Activated CD4-positive, CD25-positive, alpha-beta regulatory T cell treated with anti-CD3 and anti-CD28 coated beads, Interleukin-2, amount 50 U/mL, for 72 hours (primary cell): ENCODE results near the gene KXD1.
"Not testable (repeated sequence)": the region's sequence is repeated elsewhere in the genome, so short reads cannot be mapped to it uniquely, and the experiment has no call there.

Experiments used
- DNase-seq: peaks from one replicate; pipeline ENCODE4 v3.0.0; 2021

Gene KXD1

DNA sequence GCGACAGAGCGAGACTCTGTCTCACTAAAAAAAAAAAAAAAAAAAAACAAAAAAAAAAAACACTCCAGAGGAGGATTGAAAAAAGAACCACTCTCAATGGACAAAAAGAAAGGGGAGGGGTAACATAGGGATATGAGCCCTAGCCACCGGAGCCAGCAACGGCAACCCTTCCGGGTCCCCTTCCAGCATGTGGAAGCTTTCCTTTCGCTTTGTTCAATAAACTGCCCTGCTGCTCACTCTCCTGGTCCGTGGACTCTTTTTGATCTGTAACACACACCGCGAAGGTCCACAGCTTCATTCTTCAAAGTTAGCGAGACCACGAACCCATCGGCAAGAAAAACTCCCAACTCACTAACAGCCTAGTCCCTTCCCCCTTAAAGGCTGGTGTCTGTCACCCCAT lies 29.9 kb downstream of the KXD1 start:
- DNase-seq, result no peak

GRCh38 chr19:18587962-18588610 lies 30.4 kb downstream of the KXD1 start:
- DNase-seq, result no peak

GRCh38 chr19:18588611-18589379 lies 31.1 kb downstream of the KXD1 start, which contains the start of gene REX1BD:
TSS of gene REX1BD (plus strand) at chr19:18588798. CDS start at chr19:18588802, 4 bp downstream.
- peak; percentile 86 for DNase-seq

DNA sequence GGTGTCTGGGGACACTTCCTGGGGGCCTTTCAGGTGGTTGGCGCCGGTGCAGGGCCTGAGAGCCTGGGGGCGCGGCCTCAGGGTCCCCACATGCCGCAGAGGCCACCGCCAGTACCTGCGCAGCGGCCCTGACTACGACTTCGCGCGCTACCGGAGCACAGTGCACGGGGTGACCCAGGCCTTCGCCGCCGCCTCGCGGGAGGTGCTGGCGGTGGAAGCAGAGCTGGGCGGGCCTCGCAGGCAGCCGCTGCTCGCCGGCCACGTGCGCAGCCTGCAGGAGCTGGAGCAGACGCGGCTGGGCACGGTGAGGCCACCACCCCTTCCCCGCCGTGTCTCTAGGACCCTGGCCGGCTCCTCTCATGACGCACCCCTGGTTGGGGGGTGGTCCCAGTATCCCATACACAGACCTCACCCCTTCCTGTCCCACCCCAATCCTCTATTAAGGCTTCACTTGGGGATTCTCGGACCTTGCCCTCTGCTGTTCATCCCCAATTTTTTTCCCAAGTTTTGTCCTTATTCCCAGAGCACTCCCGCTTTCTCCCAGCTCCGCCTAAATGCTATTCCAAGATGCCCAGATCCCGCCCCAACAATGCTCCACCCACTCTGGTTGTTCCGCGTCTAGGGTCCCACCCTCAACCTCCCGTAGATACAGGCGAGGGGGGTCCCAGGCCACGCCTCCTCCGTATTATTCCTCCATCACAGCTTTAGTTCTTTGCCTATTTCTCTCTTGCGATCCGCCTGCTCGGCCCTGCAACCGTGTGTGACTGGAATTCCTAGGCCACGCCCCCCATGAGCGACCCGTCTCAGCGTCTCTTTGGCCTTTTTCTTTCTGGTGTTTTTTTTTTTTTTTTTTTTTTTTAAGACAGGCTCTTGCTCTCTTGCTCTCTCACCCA lies 32.0 kb downstream of the KXD1 start:
- DNase-seq, result peak; percentile 73

GRCh38 chr19:18590273-18591272 lies 32.9 kb downstream of the KXD1 start:
- no peak for DNase-seq

DNA sequence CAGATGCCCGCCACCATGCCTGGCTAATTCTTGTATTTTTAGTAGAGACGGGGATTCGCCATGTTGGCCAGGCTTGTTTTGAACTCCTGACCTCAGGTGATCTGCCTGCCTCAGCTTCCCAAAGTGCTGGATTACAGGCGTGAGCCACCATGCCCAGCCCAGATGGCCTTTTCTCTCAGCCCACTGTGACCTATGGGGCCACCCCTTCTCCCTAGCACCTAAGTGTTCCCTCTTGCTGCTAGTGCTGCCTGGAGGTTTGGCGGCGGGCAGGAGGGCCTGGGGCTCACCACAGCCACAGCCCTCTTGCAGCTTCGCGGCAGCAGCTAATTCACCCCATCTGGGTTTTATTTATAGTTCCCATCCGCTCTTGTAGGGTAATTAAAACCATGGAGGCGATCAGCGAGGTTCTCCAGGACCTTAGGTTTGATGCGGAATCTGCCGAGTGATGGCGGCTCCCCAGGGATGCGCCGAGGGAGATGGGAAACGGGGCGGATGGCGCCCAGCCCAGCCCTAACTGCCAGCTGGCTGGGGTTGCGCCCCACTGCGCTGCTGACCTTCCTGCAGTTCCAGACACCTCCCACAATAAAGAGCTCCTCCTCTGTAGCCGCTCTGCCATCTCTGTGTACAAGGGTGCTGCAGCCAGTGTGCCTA lies 34.2 kb downstream of the KXD1 start:
- no peak for DNase-seq

DNA sequence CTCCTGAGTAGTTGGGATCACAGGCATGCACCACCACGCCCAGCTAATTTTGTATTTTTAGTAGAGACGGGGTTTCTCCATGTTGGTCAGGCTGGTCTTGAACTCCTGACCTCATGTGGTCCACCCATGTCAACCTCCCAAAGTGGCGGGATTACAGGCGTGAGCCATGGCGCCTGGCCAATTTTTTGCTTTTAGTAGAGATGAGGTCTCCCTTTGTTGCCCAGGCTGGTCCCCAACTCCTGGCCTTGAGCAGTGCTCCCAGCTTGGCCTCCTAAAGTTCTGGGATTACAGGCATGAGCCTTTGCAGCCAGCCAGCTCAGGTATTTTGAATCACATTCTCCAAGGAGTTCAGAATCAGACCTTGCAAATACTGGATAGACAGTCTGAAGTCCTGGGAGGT lies 35.1 kb downstream of the KXD1 start:
- not testable (repeated sequence) for DNase-seq

DNA sequence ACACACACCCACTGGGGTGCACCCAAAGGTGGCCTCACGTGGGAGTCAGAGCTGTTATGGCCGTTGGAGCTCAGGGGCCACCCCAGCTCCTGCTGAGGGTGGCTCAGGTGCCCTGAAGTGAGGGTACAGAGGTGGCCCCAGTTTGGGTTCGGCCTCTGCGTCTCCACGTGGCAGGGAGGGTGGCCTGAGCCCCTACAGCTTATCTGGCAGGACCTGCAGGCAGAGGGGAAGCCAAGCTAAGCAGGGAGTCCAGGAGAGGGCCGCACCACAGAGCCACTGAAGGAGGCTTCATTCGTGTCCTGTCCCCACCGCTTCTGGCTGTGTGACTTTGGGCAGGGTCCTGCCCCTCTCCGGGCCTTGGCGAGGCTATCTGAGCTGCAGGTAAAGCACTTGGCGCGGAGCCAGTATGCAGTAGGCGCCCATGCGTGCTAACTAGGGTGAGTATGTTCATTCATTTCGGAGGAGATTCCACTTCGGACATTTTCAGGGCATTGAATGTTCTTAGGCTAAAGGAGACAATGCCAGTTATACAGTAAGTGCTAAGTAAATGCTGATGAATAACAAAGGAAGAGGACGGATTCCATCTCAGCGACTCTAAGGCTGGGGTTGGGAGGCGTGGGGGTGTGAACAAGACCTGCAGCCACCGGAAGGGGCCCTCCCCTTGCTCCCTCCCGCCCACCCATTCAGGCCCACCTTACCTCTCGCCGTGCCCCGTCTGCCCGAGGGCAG lies 35.9 kb downstream of the KXD1 start:
- DNase-seq, result no peak

DNA sequence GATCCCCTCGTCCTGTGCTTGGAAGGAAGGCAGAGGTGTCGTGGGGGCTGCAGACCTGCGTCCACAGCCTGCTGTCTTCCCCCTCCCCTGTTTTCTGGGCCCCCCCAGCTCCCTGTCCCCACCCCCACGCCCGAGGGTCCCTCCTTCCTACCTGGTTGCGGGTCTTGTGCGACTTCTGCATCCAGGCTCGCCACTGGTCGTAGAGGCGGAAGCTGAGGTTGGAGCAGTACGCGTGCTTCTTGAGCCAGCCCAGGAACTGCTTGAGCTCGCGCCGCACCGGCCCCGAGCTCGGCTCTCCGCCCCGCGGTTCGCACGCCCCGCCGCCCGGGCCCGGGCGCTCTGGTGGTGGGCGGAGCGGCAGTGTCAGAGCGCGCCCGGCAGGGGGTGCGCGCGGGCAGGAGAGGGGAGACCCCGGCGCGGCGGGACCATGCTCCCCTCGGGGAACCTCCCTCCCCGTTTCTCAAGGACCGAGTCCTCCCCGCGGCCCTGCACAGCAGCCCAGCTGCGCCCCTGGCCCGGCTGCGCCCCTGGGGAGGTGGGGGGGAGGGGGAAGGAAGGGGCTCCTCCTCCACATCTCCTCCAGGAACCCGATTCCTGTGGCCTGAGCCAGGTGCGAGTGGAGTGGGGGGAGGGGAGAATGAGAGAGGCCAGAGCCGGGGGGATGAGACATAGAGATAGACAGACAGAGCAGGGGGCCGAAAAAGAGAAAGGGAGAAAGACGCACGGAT lies 36.6 kb downstream of the KXD1 start:
- peak; percentile 74 for DNase-seq

DNA sequence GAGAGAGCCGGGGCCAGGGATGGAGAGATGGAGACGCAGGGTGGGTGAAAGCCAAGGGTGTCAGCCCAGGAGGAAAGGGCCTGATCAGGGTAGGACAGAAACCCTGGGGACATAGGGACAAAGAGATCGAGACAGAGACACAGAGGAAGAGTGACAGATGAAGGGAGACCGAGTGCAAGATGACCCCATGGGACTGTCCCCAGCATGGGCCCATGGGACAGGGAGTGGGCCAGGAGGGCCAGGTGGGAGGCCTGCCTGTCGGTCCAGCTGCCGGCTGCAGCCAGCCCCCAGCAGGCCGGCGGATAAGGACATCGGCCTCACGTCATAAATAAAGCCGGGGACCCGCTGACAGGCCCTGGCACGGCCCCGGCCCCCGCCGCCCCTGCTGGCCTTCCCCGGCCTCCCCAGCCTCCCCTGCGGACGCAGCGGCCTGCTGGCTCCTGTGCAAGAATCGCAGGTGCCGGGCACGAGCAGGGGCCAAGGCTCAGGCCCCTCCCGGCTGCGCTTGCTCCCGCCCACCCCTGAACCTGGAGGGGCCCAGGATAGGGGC lies 37.2 kb downstream of the KXD1 start:
- DNase-seq, result no peak

- no peak for DNase-seq
Observed at GRCh38 chr19:18595475-18595874, 37.8 kb downstream of the KXD1 start.

- no peak for DNase-seq
Observed at GRCh38 chr19:18596752-18597157, 39.1 kb downstream of the KXD1 start.

DNA sequence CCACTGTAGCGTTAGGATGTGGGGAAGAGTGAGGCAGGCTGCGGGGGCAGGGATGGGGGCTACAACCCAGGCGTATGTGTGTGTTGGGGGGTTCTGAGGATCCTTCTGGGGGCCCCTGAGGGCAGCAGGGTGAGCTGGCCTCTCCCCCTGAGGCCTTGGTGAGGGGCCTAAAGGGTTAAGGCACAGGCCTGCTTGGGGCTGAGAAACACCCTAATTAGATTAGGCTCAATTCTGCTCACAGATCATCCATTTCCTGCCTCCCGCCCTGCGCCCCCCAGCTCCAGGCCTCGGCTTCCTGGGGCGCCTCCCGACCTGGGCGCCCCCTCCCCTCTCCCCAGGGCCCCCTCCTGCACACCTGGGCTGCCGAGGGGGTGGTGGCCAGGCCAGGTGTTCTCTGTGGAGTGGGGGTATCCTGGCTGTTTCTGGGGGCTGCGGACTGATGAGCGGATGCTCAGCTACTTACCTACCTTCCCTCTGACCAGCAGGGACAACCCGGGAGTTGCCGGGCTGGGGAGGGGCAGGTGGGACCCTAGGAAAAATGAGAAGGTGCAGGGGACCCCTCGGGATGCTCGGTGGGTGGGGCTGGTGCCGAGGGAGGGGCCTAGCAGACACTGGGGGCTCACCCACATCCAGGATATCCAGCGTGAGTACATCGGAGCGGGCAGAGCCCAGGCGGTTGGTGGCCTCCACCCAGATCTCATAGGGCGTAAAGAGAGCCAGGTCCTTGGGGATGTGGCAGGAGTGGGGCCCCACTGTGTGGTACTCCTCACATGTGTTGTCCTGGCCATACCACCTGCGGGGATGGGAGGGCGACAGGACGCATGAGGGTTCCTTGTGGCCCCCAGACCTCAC lies 40.4 kb downstream of the KXD1 start:
- no peak for DNase-seq

DNA sequence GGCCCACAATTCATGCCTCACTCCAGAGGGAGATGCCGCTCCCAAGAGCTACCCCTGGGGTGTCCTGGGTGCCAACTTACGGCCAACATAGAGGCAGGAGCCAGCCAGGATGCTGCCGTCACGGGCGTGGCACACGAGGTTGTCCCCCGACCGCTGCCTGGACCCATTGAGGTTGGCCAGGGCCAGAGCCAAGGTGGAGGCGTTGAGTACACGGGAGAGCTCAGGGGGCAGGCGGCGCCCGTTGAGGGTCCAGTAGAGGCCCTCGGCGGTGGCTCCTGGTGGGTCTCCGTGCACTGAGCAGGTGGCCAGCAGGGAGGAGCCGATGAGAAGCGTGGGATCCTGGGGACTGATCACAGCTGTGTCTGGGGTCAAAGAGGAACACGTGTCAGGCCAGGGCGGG lies 41.8 kb downstream of the KXD1 start:
- DNase-seq, result no peak

DNA sequence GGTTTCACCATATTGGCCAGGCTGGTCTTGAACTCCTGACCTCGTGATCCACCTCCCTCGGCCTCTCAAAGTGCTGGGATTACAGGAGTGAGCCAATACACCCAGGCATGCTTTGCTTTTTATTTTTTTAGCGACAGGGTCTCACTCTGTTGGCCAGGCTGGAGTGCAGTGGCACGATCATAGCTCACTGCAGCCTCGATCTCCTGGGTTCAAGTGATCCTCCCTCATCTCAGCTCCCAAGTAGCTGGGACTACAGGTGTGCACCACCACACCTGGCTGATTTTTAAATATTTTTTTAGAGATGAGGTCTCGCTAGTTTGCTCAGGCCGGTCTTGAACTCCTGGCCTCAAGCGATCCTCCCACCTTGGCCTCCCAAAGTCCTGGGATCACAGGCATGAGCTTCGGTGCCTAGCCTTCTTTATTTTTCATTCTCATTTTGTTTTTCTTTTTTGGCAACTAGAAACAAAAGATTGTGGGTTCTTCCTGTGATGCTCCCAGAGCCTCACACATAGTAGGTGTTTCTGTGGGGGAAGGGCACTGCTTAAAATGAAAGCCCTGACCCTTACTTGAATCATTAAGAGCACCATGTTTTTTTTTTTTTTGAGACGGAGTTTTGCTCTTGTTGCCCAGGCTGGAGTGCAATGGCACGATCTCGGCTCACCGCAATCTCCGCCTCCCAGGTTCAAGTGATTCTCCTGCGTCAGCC lies 43.2 kb downstream of the KXD1 start:
- DNase-seq, result not testable (repeated sequence)

GRCh38 chr19:18601875-18602274 lies 44.2 kb downstream of the KXD1 start:
- DNase-seq, result no peak

DNA sequence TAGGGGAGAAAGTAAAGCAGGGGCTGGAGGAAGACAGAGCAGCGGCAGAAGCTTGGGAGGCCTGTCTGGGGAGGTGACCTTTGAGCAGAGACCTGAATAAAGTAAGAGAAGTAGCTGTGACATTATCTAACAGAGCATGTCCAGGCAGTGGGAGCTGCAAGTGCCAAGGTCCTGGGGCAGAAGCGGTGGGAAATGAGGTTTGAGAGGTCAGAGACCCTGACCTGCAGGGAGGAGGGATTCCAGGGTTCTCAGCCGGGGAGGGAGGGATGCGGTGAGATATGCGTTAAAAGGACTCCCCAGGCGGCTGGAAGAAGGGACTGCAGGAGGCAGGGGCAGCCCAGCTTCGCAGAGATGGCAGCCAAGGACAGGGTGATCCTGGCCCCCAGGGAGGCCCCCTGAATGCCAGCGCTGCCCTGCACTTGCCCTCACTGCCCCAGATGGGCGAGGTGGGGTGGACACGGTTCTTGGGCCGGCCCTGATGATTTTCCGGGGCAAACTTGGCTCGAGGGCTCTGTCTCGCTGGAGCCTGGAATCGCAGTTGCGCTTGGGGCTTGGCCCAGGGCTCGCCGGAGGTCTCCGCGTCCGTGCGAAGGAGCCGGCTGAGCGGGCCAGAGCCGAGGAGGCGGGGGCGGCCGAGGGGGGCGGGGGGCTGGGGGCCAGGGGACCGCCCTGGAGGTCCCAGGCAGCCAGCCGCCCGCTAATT lies 45.7 kb downstream of the KXD1 start:
- no peak for DNase-seq
